HuH-7.5 (cell line): ENCODE measurements around the gene ADAMTS1.
A peak's percentile ranks its signal among the peaks of the same experiment; 100 is the strongest.
"Not testable (repeated sequence)": the region's sequence is repeated elsewhere in the genome, so short reads cannot be mapped to it uniquely, and the experiment has no call there.

Source experiments
- DNase-seq: peaks from one replicate; pipeline ENCODE4 v3.0.0; 2011; ENCODE audit warnings: low spot score

The ADAMTS1 gene

DNA sequence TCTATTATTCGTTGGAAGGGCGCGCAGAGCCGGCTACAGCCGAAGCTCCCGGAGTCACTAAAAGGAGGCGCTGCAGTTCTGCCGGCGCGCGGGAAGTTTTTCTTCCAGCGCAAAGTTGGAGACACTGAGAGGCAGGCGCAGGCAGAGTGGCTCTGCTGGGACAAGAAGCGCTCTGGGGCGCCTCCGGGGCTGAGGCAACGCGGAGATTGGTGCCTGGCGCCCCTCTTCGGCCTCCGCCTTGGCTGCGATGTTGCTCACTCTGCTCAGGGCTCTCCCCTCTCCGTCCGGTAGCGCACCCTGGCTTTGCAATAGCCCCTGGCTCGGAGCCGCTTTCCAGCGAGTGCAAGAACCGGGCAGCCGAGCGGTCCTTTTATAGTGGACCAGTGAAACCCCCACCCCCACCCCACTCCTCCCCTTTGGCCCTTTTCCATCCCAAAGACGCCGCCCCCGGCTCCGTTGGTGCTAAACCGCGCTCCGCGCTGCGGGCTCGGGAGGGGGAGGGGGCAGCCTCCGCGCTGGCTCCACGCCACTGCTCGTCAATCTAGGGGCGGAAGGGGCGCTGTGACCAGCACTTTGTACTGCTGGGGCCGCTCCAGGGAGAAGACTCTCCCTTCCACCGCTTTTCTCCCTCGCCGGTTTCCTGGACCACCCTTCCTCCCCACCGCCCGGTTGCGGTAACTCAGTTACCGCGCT, at the start of gene ADAMTS1:
Gene ADAMTS1 (minus strand): TSS at position 344 of the 693 bp plus-strand sequence. CDS start 455 bp downstream, outside the sequence.
- DNase-seq = peak; percentile 77

DNA sequence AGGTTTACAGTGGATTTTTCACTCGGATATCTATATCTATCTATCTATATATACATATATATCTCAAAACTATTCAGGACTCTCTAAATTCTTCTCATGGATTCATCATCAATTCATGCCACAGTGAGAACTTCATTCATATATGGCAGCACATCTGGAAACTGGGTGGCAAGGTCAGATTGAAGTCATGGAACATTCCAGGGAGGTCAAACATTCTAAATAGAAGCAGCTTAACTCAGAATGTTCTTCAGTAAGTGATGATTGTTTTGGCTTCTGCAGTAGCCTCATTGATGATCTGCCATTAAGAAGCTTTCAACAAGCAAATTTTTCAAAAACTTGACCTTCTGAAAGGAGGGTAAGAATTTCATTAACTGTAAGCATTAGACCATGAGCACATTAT, 46.9 kb upstream of the ADAMTS1 start:
- DNase-seq = no peak

DNA sequence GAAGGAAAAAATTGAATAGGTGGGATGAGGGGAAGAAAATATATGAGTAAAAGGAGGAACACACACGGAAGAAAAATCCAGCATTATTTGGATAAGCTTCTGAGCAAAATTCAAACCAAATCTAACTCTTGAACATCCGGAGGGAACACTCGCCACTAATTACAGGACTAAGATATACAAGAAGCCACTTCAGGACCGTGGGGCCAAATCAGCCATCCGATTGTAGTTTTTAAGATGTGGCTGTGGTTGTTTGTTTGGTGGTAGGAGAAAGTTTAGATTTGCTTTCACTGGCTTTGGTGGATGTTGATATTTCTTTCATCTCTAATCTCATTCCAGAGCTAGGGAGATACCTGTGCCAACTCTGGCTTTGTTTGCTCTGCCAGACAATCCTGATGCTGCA, 43.7 kb upstream of the ADAMTS1 start:
- no peak for DNase-seq

DNA sequence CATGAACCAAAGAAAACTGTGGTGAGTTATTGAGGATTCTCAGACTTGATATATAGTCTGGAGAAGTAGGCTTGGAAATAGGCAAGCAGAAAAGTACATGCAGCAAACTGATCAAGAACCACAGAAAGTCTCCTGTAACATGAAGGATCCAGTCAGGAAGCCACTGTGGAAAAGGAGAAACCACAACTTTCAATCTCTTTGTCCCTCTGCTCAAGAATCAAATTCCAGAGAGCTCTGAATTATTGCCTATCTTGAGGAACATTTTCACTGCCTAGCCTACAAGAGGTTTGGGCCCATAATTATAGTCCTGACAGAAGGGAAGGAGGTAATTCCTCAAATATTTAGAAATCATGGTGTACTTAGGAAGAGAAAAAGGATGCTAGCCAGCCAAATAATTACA, 43.0 kb upstream of the ADAMTS1 start:
- no peak for DNase-seq

DNA sequence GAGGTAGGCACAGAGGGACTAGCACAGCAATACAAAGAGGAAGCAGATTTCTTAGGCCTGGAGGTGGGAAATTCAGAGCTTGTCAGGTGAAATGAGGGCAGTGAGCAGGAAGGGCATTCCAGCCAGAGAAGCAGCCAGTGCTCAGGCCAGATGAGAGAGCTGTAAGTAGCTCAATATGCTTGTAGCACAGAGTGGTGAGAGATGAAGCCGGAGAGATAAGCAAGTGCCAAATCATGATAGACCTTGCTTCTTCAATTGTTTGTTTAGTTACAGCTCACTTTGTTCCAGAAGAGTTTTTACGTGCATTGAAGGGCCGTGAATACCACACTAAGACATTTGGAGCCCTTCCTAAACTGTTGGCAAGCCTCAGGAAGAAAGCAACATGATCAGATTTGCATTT, 42.0 kb upstream of the ADAMTS1 start:
- no peak for DNase-seq

DNA sequence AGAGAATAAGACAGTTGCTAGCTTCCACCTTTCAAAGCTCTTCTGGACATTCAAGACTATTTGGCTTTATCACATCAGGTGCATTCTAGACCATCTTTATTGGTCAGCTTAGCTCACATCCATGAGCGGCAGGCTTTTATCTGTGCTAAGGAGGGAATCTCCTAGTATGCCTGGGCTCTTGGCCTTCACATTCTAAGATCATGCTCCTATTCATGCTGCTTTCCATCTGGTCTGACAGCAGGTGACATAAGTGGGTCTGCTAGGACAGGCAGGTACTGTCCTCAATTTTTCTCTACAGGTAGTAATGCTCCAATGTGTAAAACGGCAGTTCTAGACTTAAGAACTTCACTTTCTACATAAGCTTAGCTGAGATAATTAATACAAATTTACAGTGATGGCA, 39.2 kb upstream of the ADAMTS1 start:
- no peak for DNase-seq

DNA sequence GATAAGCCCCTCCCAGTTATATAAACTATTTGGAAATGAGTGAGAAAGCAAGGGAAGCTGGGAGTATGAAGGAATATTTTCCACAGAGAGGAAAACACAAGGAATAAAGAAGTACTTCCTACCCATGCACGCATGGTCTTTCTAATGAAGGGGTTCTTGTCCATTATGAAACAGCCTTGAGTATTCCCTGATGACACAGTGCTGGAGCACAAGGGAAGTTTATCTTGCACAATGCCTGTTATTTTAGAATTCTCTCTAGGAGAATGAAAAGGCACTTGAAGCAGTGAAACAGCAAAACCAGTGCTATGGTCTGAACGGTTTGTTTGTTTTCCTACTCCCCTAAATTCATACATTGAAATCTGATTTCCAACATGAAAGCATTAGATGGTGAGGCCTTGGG, 38.6 kb upstream of the ADAMTS1 start:
- no peak for DNase-seq

DNA sequence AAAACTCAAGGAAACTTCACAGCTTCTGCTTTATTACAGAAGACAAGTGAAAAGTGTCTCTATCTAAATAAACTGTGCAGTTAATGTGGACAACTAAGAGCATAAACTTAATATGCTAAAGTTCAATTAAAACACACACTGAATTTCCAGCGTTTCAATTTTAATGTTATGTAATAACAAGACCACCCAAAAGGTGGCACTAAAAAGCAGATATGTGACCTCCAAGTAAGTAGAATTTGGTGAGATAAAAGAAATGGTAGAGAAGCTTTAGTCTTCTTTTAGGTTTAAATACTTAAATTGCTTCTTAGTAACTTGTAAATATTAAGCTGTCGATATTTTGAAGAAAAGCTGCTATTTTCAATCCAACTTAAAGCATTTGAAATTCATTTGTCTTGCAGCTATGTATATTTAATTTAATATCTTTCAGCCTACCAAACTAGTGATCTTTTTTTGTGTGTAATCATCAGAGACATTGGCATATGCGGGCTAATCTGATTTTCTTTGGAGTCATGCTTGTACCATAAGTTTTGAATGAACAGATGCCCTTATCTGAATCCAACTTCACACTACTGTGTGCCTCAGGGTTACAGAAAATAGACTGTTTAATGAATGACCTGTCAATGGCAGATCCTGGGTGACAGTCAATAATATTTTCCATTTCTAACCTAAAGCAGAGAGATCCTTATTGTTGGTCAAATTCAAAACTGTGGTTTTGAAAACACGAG, 36.5 kb upstream of the ADAMTS1 start:
- no peak for DNase-seq

DNA sequence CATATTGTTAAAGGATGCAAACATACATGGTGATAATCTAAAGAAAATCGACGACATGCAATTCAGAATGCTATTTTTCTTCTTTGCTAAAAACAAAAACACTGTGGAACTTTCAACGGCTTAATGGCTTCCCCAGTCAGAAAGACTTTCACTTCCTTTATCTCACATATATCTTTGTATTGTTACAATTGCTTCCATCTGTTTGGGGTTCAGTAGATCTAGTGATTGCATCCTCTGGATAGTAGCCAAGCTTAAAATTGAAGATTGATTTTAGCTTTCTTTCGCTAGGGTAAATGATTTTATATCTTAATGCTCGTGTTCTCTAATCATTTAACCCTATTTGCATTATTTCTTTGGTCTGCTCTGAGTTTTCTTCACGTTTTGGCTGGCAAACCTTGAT, 31.8 kb upstream of the ADAMTS1 start:
- no peak for DNase-seq

DNA sequence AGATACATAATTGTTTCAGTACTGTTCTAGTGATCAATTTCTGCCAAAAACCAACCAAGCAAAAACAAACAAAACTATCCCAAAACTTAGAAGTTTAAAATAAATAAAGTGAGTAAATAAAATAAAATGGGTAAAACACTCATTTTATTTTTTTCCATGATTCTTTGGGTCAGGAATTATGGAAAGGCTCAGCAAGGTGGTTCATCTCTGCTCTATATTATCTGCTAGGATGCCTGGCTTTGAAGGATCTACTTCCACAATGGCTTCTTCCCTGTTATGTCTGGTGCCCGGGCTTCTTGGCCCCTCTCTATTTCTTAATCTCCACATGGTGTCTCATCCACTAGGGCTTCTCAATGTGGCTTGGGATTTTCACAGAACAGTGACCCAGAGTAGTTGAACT, 29.1 kb upstream of the ADAMTS1 start:
- no peak for DNase-seq

DNA sequence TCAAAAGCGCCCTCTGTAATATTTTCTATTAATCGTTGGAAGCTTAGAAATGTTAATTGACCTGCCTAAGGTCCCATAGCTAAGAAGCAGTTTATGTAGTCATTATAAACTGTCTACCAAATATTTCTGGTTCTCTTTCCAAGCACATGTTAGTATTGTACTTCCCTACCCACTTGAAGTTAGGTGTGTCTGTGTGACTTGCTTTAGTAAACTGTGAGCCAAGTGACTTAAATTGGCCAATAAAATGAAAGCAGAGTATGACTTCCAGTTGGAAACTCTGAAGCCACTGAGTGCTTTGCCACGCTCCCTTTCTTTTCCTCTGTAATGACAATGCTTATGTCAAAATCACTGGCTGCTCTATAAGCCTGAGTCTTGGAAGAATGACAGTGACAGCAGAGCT, 20.6 kb upstream of the ADAMTS1 start:
- no peak for DNase-seq

DNA sequence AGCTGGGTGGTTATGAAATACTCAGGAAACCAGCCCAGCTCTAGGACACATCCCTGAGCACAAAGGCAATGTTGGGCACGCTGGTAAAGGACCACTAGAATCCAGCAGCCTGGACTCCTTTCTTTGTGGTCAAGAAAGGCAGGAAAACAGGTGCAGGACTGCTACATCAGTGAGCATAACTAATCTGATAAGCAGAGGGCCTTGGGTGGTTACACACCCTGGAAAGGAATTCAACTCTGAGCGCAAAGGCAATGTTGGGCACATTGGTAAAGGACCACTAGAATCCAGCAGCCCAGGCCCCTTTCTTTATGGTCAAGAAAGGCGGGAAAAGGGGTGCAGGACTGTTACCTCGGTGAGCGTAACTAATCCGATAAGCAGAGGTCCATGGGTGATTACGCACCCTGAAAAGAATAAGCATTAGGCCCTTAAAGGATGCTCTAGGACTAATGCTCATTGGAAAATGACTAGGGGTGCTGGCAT, 11.7 kb upstream of the ADAMTS1 start:
- DNase-seq = not testable (repeated sequence)

DNA sequence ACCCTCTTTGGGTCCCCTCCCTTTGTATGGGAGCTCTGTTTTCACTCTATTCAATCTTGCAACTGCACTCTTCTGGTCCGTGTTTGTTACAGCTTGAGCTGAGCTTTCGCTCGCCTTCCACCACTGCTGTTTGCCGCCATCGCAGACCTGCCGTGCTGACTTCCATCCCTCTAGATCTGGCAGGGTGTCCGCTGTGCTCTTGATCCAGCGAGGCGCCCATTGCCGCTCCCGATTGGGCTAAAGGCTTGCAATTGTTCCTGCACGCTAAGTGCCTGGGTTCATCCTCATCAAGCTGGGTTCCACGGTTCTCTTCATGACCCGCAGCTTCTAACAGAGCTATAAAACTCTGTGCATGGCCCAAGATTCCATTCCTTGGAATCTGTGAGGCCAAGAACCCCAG, 9.5 kb upstream of the ADAMTS1 start:
- DNase-seq = not testable (repeated sequence)

DNA sequence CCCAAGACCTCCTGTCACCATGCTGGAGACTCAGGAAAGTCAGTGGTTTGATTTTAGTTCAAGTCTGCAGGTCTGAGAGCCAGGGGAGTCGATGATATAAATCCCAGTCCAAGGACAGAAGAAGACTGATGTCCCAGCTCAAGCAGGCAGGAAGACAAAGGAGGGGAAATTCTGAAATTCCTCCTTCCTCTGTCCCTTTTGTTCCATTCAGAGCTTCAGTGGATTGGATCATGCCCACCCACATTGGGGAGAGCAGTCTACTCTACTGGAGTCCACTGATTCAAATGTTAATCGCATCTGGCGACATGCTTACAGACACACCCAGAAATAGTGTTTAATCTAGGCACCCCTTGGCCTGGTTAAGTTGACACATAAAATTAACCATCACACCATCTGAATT, 7.2 kb upstream of the ADAMTS1 start:
- DNase-seq = no peak

DNA sequence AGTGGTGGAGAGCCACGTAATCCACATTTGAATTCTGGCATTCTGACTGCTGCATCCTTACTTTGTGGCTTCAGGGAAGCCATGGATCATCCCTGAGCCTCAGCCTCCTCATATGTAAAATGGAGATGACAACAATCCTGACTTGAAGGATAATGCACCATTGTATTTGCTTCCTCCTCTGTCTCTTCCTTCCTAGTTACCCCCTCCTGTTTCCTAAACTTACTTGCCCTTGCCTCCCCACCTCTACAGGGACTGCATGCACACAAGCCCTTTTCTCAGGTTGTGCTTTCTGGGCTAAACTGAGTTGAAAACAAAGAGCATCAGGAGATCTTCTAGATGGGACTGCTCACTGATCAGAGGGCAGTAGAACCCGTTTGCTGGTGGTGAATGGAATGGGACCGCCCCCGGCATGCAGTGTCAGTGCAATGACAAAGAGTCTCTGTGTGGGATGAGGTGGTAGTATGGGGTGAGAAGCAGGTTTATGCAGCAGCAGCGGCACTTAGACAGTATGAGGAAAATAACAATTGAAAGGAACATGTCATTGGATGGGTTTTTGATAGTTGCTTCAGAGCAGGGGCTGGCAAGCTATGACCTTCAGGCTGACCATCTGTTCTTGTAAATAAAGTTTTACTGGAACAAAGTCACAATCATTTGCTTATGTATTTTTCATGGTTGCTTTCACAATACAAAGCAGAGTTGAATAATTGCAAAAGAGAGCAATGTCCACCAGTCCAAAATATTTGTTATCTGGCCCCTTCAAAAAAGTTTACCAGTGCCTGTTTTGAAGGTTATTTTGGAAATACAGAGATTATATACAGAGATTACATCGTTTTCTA, 6.1 kb upstream of the ADAMTS1 start:
- DNase-seq = no peak

DNA sequence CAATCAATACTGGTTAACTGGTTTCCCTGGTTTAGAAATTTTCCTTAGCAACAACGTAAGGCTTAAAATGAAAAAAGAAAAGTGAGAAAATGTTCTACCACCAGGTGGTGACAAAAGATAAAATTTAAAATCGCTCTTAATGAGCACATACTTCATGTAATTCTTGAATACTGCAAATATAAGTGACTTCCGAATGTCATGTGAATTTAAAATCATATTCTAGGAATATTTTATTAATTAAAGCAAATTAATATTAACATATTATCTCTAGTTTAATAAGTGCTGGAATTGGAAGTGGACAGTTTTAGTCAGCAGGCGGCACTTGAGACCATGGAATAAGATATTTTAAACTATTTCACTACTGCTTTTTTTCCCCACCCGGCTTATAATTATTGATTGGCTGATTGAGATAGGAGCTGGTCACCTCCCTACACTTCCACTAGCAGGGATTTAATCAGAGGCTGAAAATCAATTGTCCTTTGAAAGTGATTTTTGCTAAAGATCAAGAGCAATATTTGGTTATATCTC, 5.0 kb upstream of the ADAMTS1 start:
- DNase-seq = no peak

DNA sequence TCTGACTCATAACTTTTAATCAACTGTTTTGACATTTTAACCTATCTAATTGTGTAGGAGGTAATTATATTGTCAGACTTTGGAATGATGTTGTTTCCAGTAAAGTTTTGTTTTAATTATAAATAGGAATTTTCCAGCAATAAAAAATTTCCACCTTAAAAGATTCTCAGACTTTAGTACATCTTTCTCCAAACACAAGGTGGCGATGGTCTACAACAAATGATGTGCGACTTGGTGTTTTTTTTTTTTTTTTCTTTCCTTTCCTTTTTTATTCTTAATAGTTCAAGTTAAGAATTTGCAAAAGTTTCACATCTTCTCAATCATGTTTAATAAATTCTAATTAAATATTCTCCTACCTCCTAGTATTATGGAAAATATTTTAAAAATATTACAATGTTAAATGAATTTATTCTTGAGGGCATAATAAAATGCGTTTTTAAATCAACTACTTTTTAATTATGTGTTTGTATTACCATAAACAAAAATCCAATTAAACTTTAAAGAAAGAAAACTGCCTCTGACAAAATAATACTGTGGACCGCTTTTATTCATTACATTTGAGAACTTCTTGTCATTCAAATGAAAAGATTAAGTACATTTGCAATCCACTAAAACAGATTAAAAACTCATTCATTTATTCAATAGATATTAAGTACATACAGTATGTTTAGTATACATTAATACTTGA, 4.4 kb upstream of the ADAMTS1 start:
- DNase-seq = no peak

DNA sequence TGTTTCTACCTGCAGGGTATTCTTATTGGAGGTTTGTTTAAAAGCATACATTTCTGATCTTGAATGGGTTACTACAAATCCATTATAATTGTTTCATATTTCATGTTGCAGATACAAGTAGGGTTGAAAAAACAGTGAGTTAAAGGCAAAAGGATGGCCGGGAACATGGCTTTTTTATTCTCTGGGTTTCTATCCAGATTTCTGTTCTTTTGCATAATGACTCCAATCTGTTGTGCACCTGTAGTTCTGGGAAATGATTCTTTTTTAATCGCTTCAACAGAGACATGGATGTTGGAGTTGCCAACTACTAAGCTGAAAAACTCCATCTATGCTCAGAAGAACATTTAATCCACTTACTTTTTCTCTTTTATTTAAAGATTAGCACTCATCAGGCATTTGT, 2.7 kb upstream of the ADAMTS1 start:
- no peak for DNase-seq

DNA sequence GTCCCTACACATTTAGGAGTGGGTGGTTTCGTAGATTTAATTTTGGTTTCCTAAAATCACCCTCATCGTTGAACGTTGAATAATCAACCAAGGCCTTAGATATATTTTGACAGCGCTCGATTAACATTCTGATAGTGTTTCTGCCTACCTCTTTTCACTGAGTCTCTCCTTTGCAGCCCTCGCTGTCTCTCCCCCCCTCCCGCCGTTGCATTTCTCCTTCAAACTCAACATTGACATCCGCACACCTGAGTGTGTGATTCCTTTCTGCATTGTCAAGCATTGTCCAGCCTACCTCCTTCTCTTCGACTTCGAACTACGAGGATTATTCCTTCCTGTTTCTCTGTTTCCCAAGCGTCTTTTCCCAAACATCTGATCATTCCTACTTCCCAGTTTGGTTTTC, 1.8 kb upstream of the ADAMTS1 start:
- no peak for DNase-seq

DNA sequence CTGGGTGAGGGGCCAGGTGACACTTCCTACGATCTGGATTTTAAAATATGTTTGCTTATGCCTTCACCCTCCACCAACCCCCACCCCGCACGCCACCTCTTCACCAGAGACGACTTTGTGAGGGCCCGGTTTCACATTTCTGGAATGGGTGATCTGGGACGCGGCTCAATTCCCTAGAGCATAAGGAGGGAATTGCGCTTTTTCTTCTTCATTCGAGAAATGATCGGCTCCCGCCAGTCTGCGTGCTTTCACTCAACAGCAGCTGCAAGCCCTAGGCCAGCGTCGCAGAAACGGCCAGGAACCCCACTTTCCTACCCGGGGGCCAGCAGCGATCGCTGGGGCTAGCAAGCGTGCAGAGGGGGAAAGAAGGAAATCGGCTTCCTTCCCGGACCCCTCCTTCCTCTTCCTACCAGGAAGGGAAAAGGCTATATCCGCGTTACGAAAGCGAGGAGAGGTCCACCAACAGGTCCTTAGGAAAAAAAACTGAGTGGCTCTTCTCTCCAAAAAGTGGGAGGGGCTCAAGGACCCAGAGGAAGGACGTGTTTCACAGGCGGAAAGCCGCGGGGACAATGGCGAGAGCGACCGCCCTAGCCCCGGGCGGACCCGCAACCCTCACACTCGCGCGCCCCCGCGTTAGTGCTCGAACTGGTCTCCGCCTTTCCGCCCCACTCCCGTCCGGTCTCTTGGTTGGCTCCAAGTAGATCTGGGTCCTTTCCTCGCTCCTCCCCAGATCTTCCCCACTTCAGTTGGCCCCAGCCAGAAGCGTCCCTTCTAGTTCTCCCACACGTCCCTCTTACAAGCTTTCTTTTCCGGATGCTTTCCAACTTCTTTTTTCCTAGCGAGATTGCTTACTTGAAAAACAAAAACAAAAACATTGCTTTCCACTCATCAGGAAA, 1.1 kb upstream of the ADAMTS1 start:
- peak; percentile 32 for DNase-seq

DNA sequence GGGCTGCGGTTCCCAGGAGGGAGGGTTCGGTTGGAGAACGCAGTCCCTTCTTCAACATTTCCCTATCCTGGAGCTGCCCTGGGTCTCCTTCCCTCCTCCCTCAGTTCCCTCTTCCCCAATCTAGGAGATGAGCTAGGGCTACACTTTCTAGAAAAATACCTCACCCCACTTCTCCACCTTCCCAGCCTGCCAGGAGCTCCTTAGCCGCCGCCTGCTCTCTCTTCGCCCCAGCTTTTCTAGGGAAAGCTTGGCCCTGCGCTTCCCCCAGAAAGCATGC, 488 bp upstream of the ADAMTS1 start:
- no peak for DNase-seq
